Fibroblast of lung (primary cell): Measurements from ENCODE around the gene PTPN22.

Source experiments
- EZH2 ChIP-seq: IDR thresholded peaks from 2 replicates; pipeline ENCODE4 v1.5.1; 2012; ENCODE audit warnings: low read length, control low read depth, mild to moderate bottlenecking; ENCODE audit errors: missing control alignments
- TF ChIP-seq, protein P1 (sequence below), 2 donors: IDR thresholded peaks in 1 of 2; conservative IDR thresholded peaks in 1 of 2; 1 replicate in 1 of 2; 2 replicates in 1 of 2; pipeline ENCODE4 v1.5.1; 2011 to 2012; ENCODE audit warnings: low read length in 2 of 2, control low read depth in 1 of 2, inconsistent platforms in 1 of 2, low read depth in 1 of 2, mild to moderate bottlenecking in 1 of 2

DNA sequence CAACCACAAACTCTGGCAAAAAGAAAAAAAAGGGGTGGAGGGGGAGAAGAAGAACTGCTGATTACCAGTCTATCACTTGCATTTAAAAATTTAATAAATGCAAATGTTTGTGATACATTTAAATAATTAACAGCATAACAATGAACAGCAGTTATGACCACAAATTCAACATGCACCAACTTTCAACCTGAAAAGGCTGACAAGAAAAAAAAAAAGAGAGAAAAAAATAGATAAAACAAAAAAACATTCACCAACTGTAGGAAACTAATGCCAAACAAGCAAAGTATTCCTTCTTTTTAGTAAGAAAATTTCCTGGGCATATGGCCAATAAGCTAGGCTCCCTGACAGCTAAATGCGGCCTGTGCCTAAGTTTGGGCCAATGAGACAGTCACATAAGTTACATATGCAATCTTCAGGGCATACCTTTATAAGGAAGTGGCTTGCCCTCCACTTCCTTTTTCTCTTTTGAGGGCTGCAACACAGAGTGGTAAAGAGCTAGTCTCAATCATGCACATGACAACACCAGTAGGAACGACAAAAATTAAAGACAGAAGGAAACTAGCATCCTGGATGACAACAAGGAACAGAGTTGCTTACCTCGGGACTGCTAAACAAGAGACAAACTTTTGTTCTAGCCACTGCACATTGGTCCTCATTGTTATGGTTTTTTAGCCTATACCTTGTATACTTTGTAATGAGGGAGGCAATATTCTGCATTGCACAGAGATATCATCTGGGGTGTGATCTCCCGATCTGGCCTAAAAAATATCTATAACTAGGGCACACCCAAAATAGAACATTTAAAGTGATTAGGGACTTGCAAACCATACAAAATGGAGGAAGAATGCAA lies 88.0 kb downstream of the PTPN22 start:
- TF ChIP-seq, protein P1, sequence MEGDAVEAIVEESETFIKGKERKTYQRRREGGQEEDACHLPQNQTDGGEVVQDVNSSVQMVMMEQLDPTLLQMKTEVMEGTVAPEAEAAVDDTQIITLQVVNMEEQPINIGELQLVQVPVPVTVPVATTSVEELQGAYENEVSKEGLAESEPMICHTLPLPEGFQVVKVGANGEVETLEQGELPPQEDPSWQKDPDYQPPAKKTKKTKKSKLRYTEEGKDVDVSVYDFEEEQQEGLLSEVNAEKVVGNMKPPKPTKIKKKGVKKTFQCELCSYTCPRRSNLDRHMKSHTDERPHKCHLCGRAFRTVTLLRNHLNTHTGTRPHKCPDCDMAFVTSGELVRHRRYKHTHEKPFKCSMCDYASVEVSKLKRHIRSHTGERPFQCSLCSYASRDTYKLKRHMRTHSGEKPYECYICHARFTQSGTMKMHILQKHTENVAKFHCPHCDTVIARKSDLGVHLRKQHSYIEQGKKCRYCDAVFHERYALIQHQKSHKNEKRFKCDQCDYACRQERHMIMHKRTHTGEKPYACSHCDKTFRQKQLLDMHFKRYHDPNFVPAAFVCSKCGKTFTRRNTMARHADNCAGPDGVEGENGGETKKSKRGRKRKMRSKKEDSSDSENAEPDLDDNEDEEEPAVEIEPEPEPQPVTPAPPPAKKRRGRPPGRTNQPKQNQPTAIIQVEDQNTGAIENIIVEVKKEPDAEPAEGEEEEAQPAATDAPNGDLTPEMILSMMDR (conservative IDR thresholded peaks at IDR 0.05 in 1 of 2, IDR thresholded peaks at IDR 0.05 in 1 of 2; ENCODE audit: low read depth in 1 of 2, low read length in 2 of 2) = no peak
- TF ChIP-seq EZH2 = no peak
